Keratinocyte (primary cell): ENCODE measurements around the gene ABL1. TPM values are rescaled to one million over a fixed set of nuclear protein-coding genes. Genes with fewer than 3 reads are reported as not detected.

ENCODE experiments used
- DNase-seq: peaks from one replicate; pipeline ENCODE4 v3.0.0-alpha.2; 2011; ENCODE audit warnings: low read depth, missing footprints, low spot score
- FAIRE-seq: peaks from 2 replicates; lab custom pipeline; 2011; peaks lifted over from hg19 to GRCh38; lab: Jason Lieb, UNC
- H2AFZ ChIP-seq: 2 replicates; pipeline ENCODE4 v1.6.0; 2012; ENCODE audit warnings: low read length, control low read depth, inconsistent platforms; ENCODE audit not compliant: control insufficient read depth
- H3K27ac ChIP-seq: 2 replicates; pipeline ENCODE4 v1.5.1; 2011; ENCODE audit warnings: low read length; ENCODE audit not compliant: control insufficient read depth, insufficient read depth
- H3K27me3 ChIP-seq: 3 replicates; pipeline ENCODE4 v1.6.0; 2011; ENCODE audit warnings: low read length; ENCODE audit not compliant: control insufficient read depth, insufficient read depth; ENCODE audit errors: extremely low read depth
- H3K36me3 ChIP-seq, 2 experiments: 2 replicates in 1 of 2; 3 replicates in 1 of 2; pipeline ENCODE4 v1.5.1; 2011; ENCODE audit warnings: low read length in 2 of 2, mild to moderate bottlenecking in 1 of 2; ENCODE audit not compliant: control insufficient read depth in 2 of 2, insufficient read depth in 2 of 2; ENCODE audit errors: extremely low read depth in 1 of 2
- H3K4me1 ChIP-seq: 3 replicates; pipeline ENCODE4 v1.5.1; 2011; ENCODE audit warnings: low read length; ENCODE audit not compliant: control insufficient read depth, insufficient read depth; ENCODE audit errors: extremely low read depth
- H3K4me2 ChIP-seq: 3 replicates; pipeline ENCODE4 v1.6.0; 2011; ENCODE audit warnings: low read depth, low read length; ENCODE audit not compliant: control insufficient read depth, insufficient read depth; ENCODE audit errors: extremely low read depth
- H3K4me3 ChIP-seq, 3 experiments: fragments of 200-600 bp in 1 of 3; sonication (generic) in 1 of 3; 2 replicates in 2 of 3; 3 replicates in 1 of 3; pipeline ENCODE4 v1.5.1; 2011 to 2016; ENCODE audit warnings: low read length in 3 of 3, mild to moderate bottlenecking in 3 of 3, control low read depth in 2 of 3, inconsistent platforms in 1 of 3, low read depth in 1 of 3, mixed read lengths in 1 of 3, mixed run types in 1 of 3, moderate library complexity in 1 of 3; ENCODE audit not compliant: control insufficient read depth in 2 of 3, insufficient read depth in 2 of 3; ENCODE audit errors: extremely low read depth in 1 of 3
- H3K79me2 ChIP-seq: 2 replicates; pipeline ENCODE4 v1.6.0; 2012; ENCODE audit warnings: low read length; ENCODE audit not compliant: control insufficient read depth, insufficient read depth
- H3K9ac ChIP-seq: 3 replicates; pipeline ENCODE4 v1.6.0; 2011; ENCODE audit warnings: low read length; ENCODE audit not compliant: control insufficient read depth, insufficient read depth; ENCODE audit errors: extremely low read depth
- H3K9me1 ChIP-seq: 3 replicates; pipeline ENCODE4 v1.6.0; 2011; ENCODE audit warnings: low read length; ENCODE audit not compliant: control insufficient read depth, insufficient read depth; ENCODE audit errors: extremely low read depth
- H3K9me3 ChIP-seq: 2 replicates; pipeline ENCODE4 v1.5.1; 2012; ENCODE audit warnings: low read depth, low read length; ENCODE audit not compliant: control insufficient read depth
- H4K20me1 ChIP-seq: 3 replicates; pipeline ENCODE4 v1.6.0; 2011; ENCODE audit warnings: low read length; ENCODE audit not compliant: control insufficient read depth, insufficient read depth; ENCODE audit errors: extremely low read depth
- EZH2 ChIP-seq: IDR thresholded peaks from one replicate; pipeline ENCODE4 v1.6.1; 2012; ENCODE audit warnings: inconsistent platforms, mild to moderate bottlenecking, low read length, moderate library complexity
- dilution Hi-C: fragments of 300-500 bp; cut with MboI; formaldehyde crosslinking; loops from one replicate; pipeline ENCODE4 v1.7.0; 2020; ENCODE audit warnings: low sequenced_read_pairs; ENCODE audit not compliant: extremely low pct_ligation_motif_present
- polyA plus RNA-seq, 5 experiments: library from polyadenylated mRNA; depleted of rRNA in 3 of 5; stranded (reverse) in 3 of 5; stranded (forward) in 1 of 5; unstranded in 1 of 5; fragments of >200 nt; gene quantifications; 1 replicate in 1 of 5; 2 replicates in 3 of 5; 3 replicates in 1 of 5; pipeline versions ENCODE4 v1.2.1 to v1.2.3, GENCODE V29; 2011 to 2012; ENCODE audit warnings: missing spikeins in 2 of 5, low read depth in 1 of 5, low replicate concordance in 1 of 5
- TF ChIP-seq, protein P1 (sequence below), 3 experiments: IDR thresholded peaks in 1 of 3; conservative IDR thresholded peaks in 1 of 3; optimal IDR thresholded peaks in 1 of 3; 2 replicates in 2 of 3; 3 replicates in 1 of 3; pipeline versions ENCODE3 to v1.5.1; 2011; ENCODE audit warnings: low read length in 3 of 3, mild to moderate bottlenecking in 3 of 3, moderate library complexity in 2 of 3, control low read depth in 1 of 3, inconsistent platforms in 1 of 3; ENCODE audit not compliant: insufficient read depth in 2 of 3; ENCODE audit errors: extremely low read depth in 1 of 3

ABL1 gene
- polyA plus RNA-seq, 1 donor (not counting 4 experiments of a cell fraction or from before 2014, with no cell fraction given) = 17.0 TPM

DNA sequence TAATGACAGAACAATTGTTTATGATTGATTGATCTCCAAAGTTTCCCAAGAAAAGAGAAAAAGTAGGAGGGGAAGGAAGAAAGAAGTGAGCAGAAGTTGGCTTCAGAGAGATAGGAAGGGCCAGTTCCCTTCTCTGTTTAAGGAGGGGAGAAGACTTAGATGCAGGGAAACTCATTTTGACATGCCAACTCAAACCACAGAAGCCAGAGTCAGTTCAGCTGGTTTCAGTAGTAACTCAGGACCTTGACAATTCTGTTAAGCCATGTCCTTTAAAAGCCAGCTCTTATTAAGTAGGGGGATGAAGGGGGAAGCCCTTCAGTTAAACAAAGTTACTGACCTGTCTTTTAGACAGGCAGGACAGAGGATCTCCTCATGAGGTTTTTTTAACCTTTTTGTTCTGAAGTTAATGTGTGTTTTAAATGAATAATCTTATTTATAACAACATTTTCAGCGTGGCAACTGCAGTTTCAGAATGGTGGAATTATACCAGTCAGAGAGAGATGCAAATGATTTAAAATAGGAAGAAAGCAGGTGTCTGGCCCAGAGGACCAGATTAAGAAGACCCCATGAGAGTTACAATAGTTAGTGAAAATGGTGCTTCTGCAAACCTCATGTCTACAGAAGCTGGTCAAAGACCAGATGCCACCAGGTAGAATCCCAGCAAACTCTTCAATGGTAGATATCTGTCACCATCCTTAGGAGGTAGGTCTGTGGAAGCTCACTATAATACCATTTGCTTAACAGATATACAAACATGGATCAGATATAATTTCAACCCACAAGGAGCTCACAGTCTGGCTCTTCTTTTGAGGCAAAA, 29.3 kb upstream of the ABL1 start:
- Histone ChIP-seq H3K9ac (no peak overlapping the region), H4K20me1 (no peaks in the 10 kb centered on the region), H3K4me3 (no peak overlapping the region), H3K36me3 (no peaks in the 10 kb centered on the region), H3K4me1 (peaks cover 3% of the 10 kb centered on the region), H3K27ac (no peak overlapping the region), H3K9me1 (no peaks in the 10 kb centered on the region), H3K79me2 (no peaks in the 10 kb centered on the region), H2AFZ (no peak overlapping the region), H3K27me3 (no peaks in the 10 kb centered on the region), H3K9me3 (no peaks in the 10 kb centered on the region), H3K4me2 (no peak overlapping the region)
- TF ChIP-seq EZH2 = no peak
- TF ChIP-seq, protein P1, sequence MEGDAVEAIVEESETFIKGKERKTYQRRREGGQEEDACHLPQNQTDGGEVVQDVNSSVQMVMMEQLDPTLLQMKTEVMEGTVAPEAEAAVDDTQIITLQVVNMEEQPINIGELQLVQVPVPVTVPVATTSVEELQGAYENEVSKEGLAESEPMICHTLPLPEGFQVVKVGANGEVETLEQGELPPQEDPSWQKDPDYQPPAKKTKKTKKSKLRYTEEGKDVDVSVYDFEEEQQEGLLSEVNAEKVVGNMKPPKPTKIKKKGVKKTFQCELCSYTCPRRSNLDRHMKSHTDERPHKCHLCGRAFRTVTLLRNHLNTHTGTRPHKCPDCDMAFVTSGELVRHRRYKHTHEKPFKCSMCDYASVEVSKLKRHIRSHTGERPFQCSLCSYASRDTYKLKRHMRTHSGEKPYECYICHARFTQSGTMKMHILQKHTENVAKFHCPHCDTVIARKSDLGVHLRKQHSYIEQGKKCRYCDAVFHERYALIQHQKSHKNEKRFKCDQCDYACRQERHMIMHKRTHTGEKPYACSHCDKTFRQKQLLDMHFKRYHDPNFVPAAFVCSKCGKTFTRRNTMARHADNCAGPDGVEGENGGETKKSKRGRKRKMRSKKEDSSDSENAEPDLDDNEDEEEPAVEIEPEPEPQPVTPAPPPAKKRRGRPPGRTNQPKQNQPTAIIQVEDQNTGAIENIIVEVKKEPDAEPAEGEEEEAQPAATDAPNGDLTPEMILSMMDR (optimal IDR thresholded peaks at IDR 0.05 in 1 of 3, IDR thresholded peaks at IDR 0.05 in 1 of 3, conservative IDR thresholded peaks at IDR 0.05 in 1 of 3; ENCODE audit: extremely low read depth in 1 of 3, insufficient read depth in 2 of 3, low read length in 3 of 3) = no peak
- DNase-seq (no peak), FAIRE-seq (no peak)
- dilution Hi-C loops = no loop called here

GRCh38 chr9:130806327-130806716, 28.7 kb upstream of the ABL1 start:
- H3K27me3 ChIP-seq = no peaks in the 10 kb centered on the region
- FAIRE-seq (no peak), DNase-seq (no peak)
- no peaks in the 10 kb centered on the region for H3K36me3 ChIP-seq
- no peak overlapping the region for H3K9ac ChIP-seq
- no peak for TF ChIP-seq EZH2
- TF ChIP-seq, protein P1 (optimal IDR thresholded peaks at IDR 0.05 in 1 of 3, IDR thresholded peaks at IDR 0.05 in 1 of 3, conservative IDR thresholded peaks at IDR 0.05 in 1 of 3; ENCODE audit: extremely low read depth in 1 of 3, insufficient read depth in 2 of 3, low read length in 3 of 3) = no peak
- H3K4me2 ChIP-seq = no peak overlapping the region
- no peaks in the 10 kb centered on the region for H3K79me2 ChIP-seq
- no peaks in the 10 kb centered on the region for H4K20me1 ChIP-seq
- H3K9me1 ChIP-seq = no peaks in the 10 kb centered on the region
- H3K9me3 ChIP-seq = no peaks in the 10 kb centered on the region
- H3K4me1 ChIP-seq = peaks cover 3% of the 10 kb centered on the region
- dilution Hi-C loops = no loop called here
- no peak overlapping the region for H2AFZ ChIP-seq
- H3K27ac ChIP-seq = no peak overlapping the region
- H3K4me3 ChIP-seq = no peak overlapping the region
